Spleen (tissue), 11 donors: Measurements from ENCODE around the gene TRERF1. TPM values are rescaled to one million over a fixed set of nuclear protein-coding genes. Genes with fewer than 3 reads are reported as not detected.

Experiments used
- DNase-seq: peaks from one replicate; pipeline ENCODE4 v3.0.0-alpha.2; 2020
- H3K27ac ChIP-seq, 8 donors: fragments of 200-600 bp; sonication (generic) in 7 of 8; 1 replicate in 4 of 8; 2 replicates in 4 of 8; pipeline versions ENCODE4 v1.5.0 to v1.8.0; 2016 to 2021; ENCODE audit warnings: inconsistent platforms in 4 of 8, mild to moderate bottlenecking in 4 of 8, moderate library complexity in 1 of 8
- H3K27me3 ChIP-seq, 7 donors: fragments of 200-600 bp; sonication (generic) in 6 of 7; replicated peaks in 1 of 7; 1 replicate in 4 of 7; 2 replicates in 3 of 7; pipeline versions ENCODE4 v1.5.0 to v1.8.0; 2016 to 2021; ENCODE audit warnings: inconsistent platforms in 3 of 7, mild to moderate bottlenecking in 1 of 7
- H3K36me3 ChIP-seq, 6 donors: fragments of 200-600 bp; sonication (generic) in 5 of 6; 1 replicate in 4 of 6; 2 replicates in 2 of 6; pipeline versions ENCODE4 v1.5.0 to v1.8.0; 2016 to 2021; ENCODE audit warnings: inconsistent platforms in 2 of 6
- H3K4me1 ChIP-seq, 6 donors: fragments of 200-600 bp; sonication (generic) in 5 of 6; 1 replicate in 3 of 6; 2 replicates in 3 of 6; pipeline versions ENCODE4 v1.5.0 to v1.8.0; 2016 to 2021; ENCODE audit warnings: inconsistent platforms in 3 of 6
- H3K4me3 ChIP-seq, 8 donors: fragments of 200-600 bp; sonication (generic) in 7 of 8; 1 replicate in 4 of 8; 2 replicates in 4 of 8; pipeline versions ENCODE4 v1.5.0 to v1.8.0; 2016 to 2021; ENCODE audit warnings: inconsistent platforms in 4 of 8, mild to moderate bottlenecking in 4 of 8, moderate library complexity in 2 of 8
- H3K9me3 ChIP-seq, 8 donors: fragments of 200-600 bp; sonication (generic) in 7 of 8; 1 replicate in 4 of 8; 2 replicates in 4 of 8; pipeline versions ENCODE4 v1.5.0 to v1.8.0; 2016 to 2021; ENCODE audit warnings: inconsistent platforms in 4 of 8
- POLR2A ChIP-seq, 3 donors: fragments of 450-650 bp; IDR thresholded peaks; one replicate each; pipeline ENCODE4 v1.5.1; 2017; ENCODE audit warnings: antibody characterized with exemption in 3 of 3, mild to moderate bottlenecking in 1 of 3
- POLR2AphosphoS5 ChIP-seq, 3 donors: sonication (generic); formaldehyde crosslinking; IDR thresholded peaks; one replicate each; pipeline ENCODE4 v1.5.1; 2017; ENCODE audit warnings: antibody characterized with exemption in 3 of 3
- WGBS, 5 donors: extraction: QIAGEN DNeasy Blood & Tissue Kit in 3 of 5; methylation state at CpG; one replicate each; pipeline versions ENCODE4 v1.1.5 to v1.1.7; 2013 to 2018; 5-methylcytosine and 5-hydroxymethylcytosine counted together
- intact Hi-C: fragments of 100-400 bp; cut with DNase I; formaldehyde crosslinking; loops from one replicate; pipeline ENCODE4 v1.15.0; 2023; ENCODE audit warnings: low total_unique reads
- polyA plus RNA-seq, 3 donors: library from polyadenylated mRNA; stranded (reverse); fragments of 200-250 nt; gene quantifications; one replicate each; pipeline ENCODE4 v1.2.1, GENCODE V29; 2013
- total RNA-seq, 7 donors: library from RNA; depleted of rRNA in 3 of 7; stranded (reverse); fragments of >200 nt in 3 of 7; fragmentation: NEBNext Ultra II Directional in 4 of 7; extraction: Animal tissue kit (Norgen Biotek cat#: 25700) in 4 of 7; gene quantifications; one replicate each; pipeline versions ENCODE4 v1.1.0 to v1.2.1, GENCODE V29; 2016 to 2021
- TF ChIP-seq, protein P1 (sequence below), 11 experiments: fragments of 200-600 bp in 7 of 11; fragments of 450-650 bp in 4 of 11; sonication (generic) in 4 of 11; IDR thresholded peaks in 8 of 11; conservative IDR thresholded peaks in 3 of 11; 1 replicate in 7 of 11; 2 replicates in 4 of 11; pipeline versions ENCODE4 v1.4.0 to v1.8.0; 2016 to 2021; ENCODE audit warnings: antibody characterized with exemption in 11 of 11, inconsistent platforms in 4 of 11, mild to moderate bottlenecking in 1 of 11
- donor health status: healthy with polysubstance abuse.
- donor health status: DM: no; HTN: no; CAD: no; lungs with moderate emphysema.
- donor health status: DM: no; HTN: no; CAD: no.
- donor health status: Bipolar disorder and iron deficiency.
- donor health status: healthy.
- donor health status: DM: no; HTN: no; CAD: no.
- donor health status: DM: yes; HTN: yes; CAD: no.

The TRERF1 gene
- total and polyA plus RNA-seq, 10 donors = 1.5 to 16.9 (median 12.4) TPM

DNA sequence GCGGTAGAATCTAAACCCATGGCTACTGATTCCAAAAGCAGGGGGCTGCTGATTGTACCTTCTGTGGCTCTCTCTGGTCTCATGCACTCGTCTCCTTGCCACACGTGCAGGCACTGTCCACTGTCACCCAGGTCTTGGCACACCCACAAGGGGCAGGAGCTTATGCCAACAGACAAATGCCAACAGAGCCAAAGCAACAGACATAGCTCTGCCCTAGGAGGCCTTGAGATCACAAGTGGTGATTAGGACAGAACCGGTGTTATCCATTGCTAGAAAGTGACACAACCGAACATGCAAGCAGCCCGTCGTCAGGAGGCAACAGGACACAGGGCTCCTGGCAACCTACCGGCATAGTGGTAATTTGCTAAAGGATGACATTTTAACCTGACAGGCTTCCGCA lies 197.2 kb downstream of the TRERF1 start:
- WGBS, 5 donors = 77 to 89% (median 81%) methylated on average over 8 to 9 of the region's 9 CpGs
- intact Hi-C loops = no loop called here
- no peak for DNase-seq
- peak overlapping the region in 3 of 8 donors; percentile 3 to 61 (median 16) for H3K27ac ChIP-seq
- H3K36me3 ChIP-seq = peaks cover 0 to 94% (median 18%) of the 10 kb centered on the region in 6 donors
- TF ChIP-seq, protein P1, sequence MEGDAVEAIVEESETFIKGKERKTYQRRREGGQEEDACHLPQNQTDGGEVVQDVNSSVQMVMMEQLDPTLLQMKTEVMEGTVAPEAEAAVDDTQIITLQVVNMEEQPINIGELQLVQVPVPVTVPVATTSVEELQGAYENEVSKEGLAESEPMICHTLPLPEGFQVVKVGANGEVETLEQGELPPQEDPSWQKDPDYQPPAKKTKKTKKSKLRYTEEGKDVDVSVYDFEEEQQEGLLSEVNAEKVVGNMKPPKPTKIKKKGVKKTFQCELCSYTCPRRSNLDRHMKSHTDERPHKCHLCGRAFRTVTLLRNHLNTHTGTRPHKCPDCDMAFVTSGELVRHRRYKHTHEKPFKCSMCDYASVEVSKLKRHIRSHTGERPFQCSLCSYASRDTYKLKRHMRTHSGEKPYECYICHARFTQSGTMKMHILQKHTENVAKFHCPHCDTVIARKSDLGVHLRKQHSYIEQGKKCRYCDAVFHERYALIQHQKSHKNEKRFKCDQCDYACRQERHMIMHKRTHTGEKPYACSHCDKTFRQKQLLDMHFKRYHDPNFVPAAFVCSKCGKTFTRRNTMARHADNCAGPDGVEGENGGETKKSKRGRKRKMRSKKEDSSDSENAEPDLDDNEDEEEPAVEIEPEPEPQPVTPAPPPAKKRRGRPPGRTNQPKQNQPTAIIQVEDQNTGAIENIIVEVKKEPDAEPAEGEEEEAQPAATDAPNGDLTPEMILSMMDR (IDR thresholded peaks at IDR 0.05 in 8 of 11, conservative IDR thresholded peaks at IDR 0.05 in 3 of 11) = no peak
- TF ChIP-seq POLR2AphosphoS5 (IDR thresholded peaks at IDR 0.05) = no peak
- no peak for TF ChIP-seq POLR2A (IDR thresholded peaks at IDR 0.05)
- H3K9me3 ChIP-seq = no peaks in the 10 kb centered on the region
- no peaks in the 10 kb centered on the region for H3K27me3 ChIP-seq
- no peak overlapping the region for H3K4me3 ChIP-seq
- peaks cover 7 to 65% (median 38%) of the 10 kb centered on the region in 6 donors for H3K4me1 ChIP-seq

GRCh38 chr6:42251911-42252637 lies 199.7 kb downstream of the TRERF1 start:
- Histone ChIP-seq H3K4me1 (peaks cover 7 to 57% (median 28%) of the 10 kb centered on the region in 6 donors), H3K9me3 (no peaks in the 10 kb centered on the region), H3K36me3 (peaks cover 0 to 92% (median 18%) of the 10 kb centered on the region in 6 donors), H3K4me3 (no peak overlapping the region), H3K27me3 (no peaks in the 10 kb centered on the region), H3K27ac (peak overlapping the region in 7 of 8 donors; percentile 24 to 63 (median 52))
- intact Hi-C loops = no loop called here
- WGBS, 5 donors = 28 to 42% (median 34%) methylated on average over 9 of the region's 9 CpGs
- no peak for DNase-seq
- peak; percentile 12 to 64 (median 60) for TF ChIP-seq POLR2AphosphoS5 (IDR thresholded peaks at IDR 0.05)
- no peak for TF ChIP-seq POLR2A (IDR thresholded peaks at IDR 0.05)

DNA sequence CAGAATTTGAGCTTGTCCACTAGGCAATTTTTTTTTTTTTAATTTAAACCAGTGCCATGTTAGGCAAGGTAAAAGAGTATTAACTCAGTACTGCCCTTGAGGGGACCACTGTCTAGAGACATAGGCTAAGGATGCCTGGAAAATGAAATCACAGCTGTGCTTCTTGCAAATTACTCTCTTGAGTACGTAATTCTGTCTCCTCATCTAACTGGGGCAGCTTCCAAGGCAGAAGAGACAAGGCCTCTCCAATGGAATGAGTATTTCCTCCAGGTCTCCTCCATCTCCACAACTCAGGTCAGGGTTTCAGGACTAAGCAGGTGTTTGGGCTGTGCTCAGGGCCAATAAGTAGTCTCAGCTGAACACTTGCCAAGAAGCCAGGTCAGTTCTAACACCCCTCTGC lies 200.2 kb downstream of the TRERF1 start:
- Histone ChIP-seq H3K27me3 (no peaks in the 10 kb centered on the region), H3K27ac (peak overlapping the region in 5 of 8 donors; percentile 24 to 63 (median 46)), H3K36me3 (peaks cover 0 to 91% (median 18%) of the 10 kb centered on the region in 6 donors), H3K9me3 (no peaks in the 10 kb centered on the region), H3K4me1 (peaks cover 7 to 51% (median 25%) of the 10 kb centered on the region in 6 donors), H3K4me3 (no peak overlapping the region)
- TF ChIP-seq, protein P1 (IDR thresholded peaks at IDR 0.05 in 8 of 11, conservative IDR thresholded peaks at IDR 0.05 in 3 of 11) = no peak
- TF ChIP-seq POLR2AphosphoS5 (IDR thresholded peaks at IDR 0.05) (no peak), POLR2A (IDR thresholded peaks at IDR 0.05) (no peak)
- WGBS, 5 donors = 40 to 89% (median 69%) methylated on average over 1 of the region's 1 CpG
- no peak for DNase-seq
- intact Hi-C loops = no loop called here

DNA sequence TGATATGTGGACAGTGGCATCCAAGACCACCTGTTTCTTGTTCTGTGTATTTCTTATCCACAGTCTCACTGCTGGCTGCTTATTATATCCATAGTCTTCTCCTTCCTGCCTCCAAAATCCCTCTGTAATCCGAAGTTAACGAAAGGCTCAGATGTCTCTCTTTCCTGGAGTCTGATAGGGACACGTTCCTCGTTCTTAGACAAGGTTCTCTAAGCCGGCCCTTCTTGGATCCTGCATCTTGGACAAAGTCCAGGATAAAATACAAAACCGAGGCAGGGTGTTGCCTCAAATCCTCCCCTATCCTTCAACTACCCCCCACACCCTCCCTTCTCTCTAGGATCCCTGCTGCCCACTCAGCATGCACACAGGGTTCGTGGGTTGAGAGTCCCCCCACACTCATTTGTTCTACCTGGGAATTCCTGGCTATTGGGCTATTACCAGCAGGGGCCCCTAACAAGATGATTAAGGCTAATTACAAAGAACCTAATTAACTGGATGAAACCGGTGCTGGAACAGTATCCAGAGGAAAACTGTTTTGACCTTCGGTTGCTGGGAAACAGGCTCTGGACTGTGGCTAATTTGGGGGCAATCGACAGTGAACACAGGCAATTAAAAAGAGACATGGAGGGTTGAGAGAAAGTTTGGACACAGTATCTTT lies 201.3 kb downstream of the TRERF1 start:
- intact Hi-C loops = no loop called here
- no peak for DNase-seq
- Histone ChIP-seq H3K9me3 (no peaks in the 10 kb centered on the region), H3K36me3 (peaks cover 0 to 91% (median 18%) of the 10 kb centered on the region in 6 donors), H3K4me1 (peaks cover 3 to 41% (median 22%) of the 10 kb centered on the region in 6 donors), H3K27ac (no peak overlapping the region), H3K27me3 (no peaks in the 10 kb centered on the region), H3K4me3 (no peak overlapping the region)
- TF ChIP-seq POLR2A (IDR thresholded peaks at IDR 0.05) (no peak), POLR2AphosphoS5 (IDR thresholded peaks at IDR 0.05) (no peak)
- TF ChIP-seq, protein P1 (IDR thresholded peaks at IDR 0.05 in 8 of 11, conservative IDR thresholded peaks at IDR 0.05 in 3 of 11) = no peak
- 81 to 87% (median 84%) methylated on average over 10 of the region's 10 CpGs for WGBS, 5 donors
